Thyroid gland (tissue), 4 donors: ENCODE data around the gene KREMEN2.

Experiments
- POLR2A ChIP-seq, 2 donors: fragments of 450-650 bp; IDR thresholded peaks; one replicate each; pipeline ENCODE4 v1.6.1; 2017; ENCODE audit warnings: antibody characterized with exemption in 2 of 2, mild to moderate bottlenecking in 2 of 2, moderate library complexity in 1 of 2
- TF ChIP-seq, protein P1 (sequence below), 6 experiments: fragments of 200-600 bp in 3 of 6; fragments of 450-650 bp in 3 of 6; sonication (generic) in 3 of 6; IDR thresholded peaks; one replicate each; pipeline ENCODE4 v1.5.1; 2016 to 2019; ENCODE audit warnings: antibody characterized with exemption in 6 of 6, mild to moderate bottlenecking in 2 of 6, inconsistent platforms in 1 of 6, moderate library complexity in 1 of 6

DNA sequence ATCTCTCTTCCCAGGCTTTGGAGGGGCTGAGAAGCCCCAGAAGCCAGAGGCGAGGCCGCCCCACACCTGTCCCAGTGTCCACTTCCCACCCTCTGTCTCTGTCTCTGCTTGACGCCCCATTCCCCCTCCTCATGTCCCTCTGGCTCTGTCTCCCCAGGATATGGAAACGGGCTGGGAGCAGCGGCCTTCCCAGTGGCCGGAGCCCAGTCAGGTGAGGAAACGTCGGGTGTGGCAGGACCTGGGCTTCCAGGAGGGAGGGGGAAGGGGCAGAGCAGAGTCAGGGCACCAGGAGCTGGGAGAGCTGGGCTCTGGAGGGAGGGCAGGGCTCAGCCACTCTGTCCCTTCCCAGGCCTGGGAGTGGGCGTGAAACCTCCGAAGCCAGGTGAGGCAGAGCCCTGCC lies 26.8 kb downstream of the KREMEN2 start:
- TF ChIP-seq, protein P1, sequence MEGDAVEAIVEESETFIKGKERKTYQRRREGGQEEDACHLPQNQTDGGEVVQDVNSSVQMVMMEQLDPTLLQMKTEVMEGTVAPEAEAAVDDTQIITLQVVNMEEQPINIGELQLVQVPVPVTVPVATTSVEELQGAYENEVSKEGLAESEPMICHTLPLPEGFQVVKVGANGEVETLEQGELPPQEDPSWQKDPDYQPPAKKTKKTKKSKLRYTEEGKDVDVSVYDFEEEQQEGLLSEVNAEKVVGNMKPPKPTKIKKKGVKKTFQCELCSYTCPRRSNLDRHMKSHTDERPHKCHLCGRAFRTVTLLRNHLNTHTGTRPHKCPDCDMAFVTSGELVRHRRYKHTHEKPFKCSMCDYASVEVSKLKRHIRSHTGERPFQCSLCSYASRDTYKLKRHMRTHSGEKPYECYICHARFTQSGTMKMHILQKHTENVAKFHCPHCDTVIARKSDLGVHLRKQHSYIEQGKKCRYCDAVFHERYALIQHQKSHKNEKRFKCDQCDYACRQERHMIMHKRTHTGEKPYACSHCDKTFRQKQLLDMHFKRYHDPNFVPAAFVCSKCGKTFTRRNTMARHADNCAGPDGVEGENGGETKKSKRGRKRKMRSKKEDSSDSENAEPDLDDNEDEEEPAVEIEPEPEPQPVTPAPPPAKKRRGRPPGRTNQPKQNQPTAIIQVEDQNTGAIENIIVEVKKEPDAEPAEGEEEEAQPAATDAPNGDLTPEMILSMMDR (IDR thresholded peaks at IDR 0.05) = no peak
- no peak for TF ChIP-seq POLR2A (IDR thresholded peaks at IDR 0.05)
